NK-92 (cell line): ENCODE results near the gene BUB3.

ENCODE experiments used
- DNase-seq: peaks from one replicate; lab custom pipeline; 2025; ENCODE audit not compliant: unreplicated experiment; lab: John Stamatoyannopoulos, UW

Gene BUB3

DNA sequence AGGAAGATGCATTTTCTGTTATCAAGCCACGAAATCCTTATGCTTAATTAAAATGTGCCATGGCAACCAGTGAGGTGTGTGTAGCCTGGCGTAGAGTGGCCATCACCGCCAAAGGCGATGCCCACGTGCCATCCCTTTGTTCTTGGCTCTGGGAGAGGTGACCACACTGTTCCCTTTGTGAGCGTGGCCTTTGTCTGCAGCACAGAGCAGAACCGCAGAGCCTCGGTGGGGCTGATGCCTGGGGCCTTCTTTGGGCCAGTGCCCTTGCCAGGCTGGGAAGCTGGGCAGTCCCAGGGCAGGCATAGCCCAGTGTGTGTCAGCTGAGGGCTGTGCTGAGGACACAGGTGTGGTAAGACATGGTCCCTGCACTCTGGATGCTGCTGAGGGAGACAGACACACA, 48.3 kb downstream of the BUB3 start:
- no peak for DNase-seq

- no peak for DNase-seq
Measured at GRCh38 chr10:123203393-123204126, 49.4 kb downstream of the BUB3 start.

- no peak for DNase-seq
Measured at GRCh38 chr10:123204127-123204461, 49.9 kb downstream of the BUB3 start.

DNA sequence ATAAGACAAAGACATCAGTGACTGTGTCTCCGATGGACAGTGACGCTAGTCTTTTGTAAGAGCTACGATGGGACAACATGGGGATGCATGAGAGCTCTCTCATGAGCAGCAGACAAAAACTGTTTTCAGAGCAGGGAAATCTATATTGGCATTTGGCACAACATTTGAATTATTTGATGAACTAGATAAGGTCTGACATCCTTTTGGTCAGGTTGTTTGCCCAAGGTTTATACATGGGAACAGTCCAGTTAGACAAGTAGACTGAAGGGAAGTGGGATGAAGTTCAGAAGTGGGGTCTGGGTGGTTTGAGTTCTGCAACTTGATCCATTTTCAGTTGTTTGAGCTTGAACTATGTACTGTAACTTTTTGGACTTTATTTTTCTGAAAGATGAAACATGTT, 50.8 kb downstream of the BUB3 start:
- no peak for DNase-seq

DNA sequence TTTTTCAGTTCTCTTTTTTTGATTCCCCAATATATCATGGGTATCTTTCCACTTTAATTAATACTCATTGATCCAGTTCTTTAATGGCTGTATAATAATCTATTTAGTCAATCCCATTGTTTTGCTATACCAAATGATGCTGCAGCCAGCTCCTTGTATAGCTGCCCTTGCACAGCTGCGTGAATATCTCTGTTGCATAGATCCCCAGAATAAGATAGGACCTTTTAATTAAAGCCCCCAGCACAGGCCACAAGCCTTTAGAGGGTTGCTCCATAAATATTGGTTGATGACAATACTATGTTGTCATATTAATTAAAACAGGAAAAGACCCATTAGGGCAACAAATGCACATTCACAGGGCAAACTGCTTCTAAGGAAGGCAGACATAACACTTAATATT, 57.9 kb downstream of the BUB3 start:
- no peak for DNase-seq

- DNase-seq = no peak
Measured at GRCh38 chr10:123212640-123213039, 58.4 kb downstream of the BUB3 start.

DNA sequence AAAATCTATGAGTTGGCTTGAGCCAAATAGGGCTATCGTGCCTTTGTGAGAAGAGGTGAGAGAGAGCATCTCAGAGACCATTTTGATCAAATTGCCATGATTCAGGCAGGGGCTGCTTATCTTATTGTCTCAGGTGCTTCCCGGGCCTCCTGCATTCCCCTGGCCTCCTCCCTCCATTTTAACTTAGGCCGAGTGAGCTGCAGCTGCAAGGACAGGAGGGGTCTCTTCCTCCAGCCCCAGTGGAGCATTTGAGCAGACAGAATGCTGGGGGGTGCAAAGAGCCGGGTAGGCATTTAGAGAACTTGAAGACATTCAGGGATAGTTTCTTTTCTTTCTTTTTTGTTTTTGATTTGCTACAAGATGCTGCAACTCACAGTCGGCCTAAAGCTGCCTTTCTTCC, 59.0 kb downstream of the BUB3 start:
- no peak for DNase-seq
